Measurements from ENCODE around the gene FTCD. TPM values are rescaled to one million over a fixed set of nuclear protein-coding genes. Genes with fewer than 3 reads are reported as not detected.

The FTCD gene
- total and polyA plus RNA-seq, 2 donors (not counting 3 experiments of a cell fraction or from before 2014, with no cell fraction given) = 0.06 to 1.2 TPM

DNA sequence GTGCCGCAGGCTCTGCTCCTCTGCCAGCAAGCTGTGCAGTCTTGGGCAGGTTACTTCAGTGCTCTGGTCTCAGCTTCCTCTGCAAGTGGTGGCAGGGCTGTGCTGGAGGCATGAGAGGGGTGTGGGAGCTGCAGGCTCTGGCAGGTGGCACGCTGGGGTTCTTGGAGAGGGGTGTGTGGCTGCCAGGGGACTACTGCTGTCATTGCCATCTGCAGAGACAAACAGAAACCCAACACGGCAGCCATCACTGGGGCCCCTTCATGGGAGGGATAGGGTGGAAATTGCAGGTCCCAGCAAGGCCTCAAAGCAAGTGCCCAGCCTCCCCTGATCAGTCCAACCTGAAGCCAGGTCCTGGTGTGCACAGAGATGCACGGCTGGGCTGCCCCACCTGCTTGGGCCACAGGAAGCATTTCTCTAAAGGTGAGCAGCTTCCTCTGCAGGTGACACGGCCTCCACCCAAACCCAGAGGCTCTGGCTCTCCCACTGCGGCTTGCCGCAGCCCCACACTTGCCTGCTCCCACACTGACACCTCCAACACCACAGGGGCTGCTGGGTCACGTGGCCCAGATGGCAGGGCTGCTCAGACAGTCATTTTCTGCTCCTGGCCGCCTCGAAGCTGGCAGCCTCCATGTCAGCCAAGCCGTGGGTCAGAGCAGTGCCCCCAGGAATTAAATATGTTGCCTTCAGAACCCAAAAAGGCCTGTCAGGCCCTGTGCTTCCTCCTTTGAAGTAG is 61.5 kb downstream of the FTCD start:
- no peak overlapping the region for H2AFZ ChIP-seq (ENCODE audit: low read depth, low read length)
- H3K27ac ChIP-seq (ENCODE audit: insufficient read depth, low read depth, low read length) = no peak overlapping the region
- POLR2A ChIA-PET = no interaction called here
- DNase-seq (ENCODE audit: low read depth, low spot score) = no peak
- no peaks in the 10 kb centered on the region for H4K20me1 ChIP-seq (replicated peaks; ENCODE audit: control insufficient read depth, extremely low read depth, insufficient read depth, low read length)
- no peak overlapping the region for H3K4me3 ChIP-seq (replicated peaks in 1 of 3; ENCODE audit: insufficient read depth in 1 of 3, low read depth in 1 of 3, low read length in 3 of 3)
- intact Hi-C loops (cut with micrococcal nuclease) = no loop called here
- TF ChIP-seq CTCF (IDR thresholded peaks at IDR 0.05; ENCODE audit: extremely low read depth in 1 of 2, insufficient read depth in 1 of 2, low read depth in 1 of 2, low read length in 2 of 2) = no peak
- no peak for TF ChIP-seq EZH2 (IDR thresholded peaks at IDR 0.05; ENCODE audit: borderline replicate concordance, low read depth, low read length, severe bottlenecking)
- TF ChIP-seq POLR2A (IDR thresholded peaks at IDR 0.05; ENCODE audit: low read depth, low read length) = no peak
- TF ChIP-seq FOS (IDR thresholded peaks at IDR 0.05; ENCODE audit: borderline replicate concordance, insufficient read depth, low read length) = no peak
- no peak for TF ChIP-seq POLR2AphosphoS5 (IDR thresholded peaks at IDR 0.05; ENCODE audit: insufficient read depth, low read depth, low read length)
- no peak for TF ChIP-seq MAX (IDR thresholded peaks at IDR 0.05; ENCODE audit: insufficient read depth, insufficient read length)
- TF ChIP-seq MYC (IDR thresholded peaks at IDR 0.05; ENCODE audit: low read depth, low read length) = no peak
- TF ChIP-seq GATA2 (IDR thresholded peaks at IDR 0.05; ENCODE audit: insufficient read depth, insufficient read length, low read depth, low read length) = no peak
- TF ChIP-seq JUN (IDR thresholded peaks at IDR 0.05; ENCODE audit: borderline replicate concordance, insufficient read depth, insufficient read length, low read depth) = no peak
- H3K27me3 ChIP-seq (ENCODE audit: control insufficient read depth in 2 of 2, insufficient read depth in 2 of 2, low read length in 2 of 2) = peaks cover 2 to 7% of the 10 kb centered on the region in 2 experiments
- CTCF ChIA-PET = no interaction called here
- dilution Hi-C loops (cut with MboI; ENCODE audit: extremely low pct_ligation_motif_present, low sequenced_read_pairs) = no loop called here
- no peaks in the 10 kb centered on the region for H3K79me2 ChIP-seq (ENCODE audit: control insufficient read depth, insufficient read depth, low read length)
- no TSS peak for BruUV-seq (replicated peaks)
- H3K36me3 ChIP-seq (ENCODE audit: control insufficient read depth in 2 of 2, extremely low read depth in 1 of 2, insufficient read depth in 2 of 2, low read length in 2 of 2) = no peaks in the 10 kb centered on the region
- no peaks in the 10 kb centered on the region for H3K9me1 ChIP-seq (replicated peaks; ENCODE audit: control insufficient read depth, extremely low read depth, insufficient read depth, low read length)
- H3K9ac ChIP-seq (replicated peaks; ENCODE audit: extremely low read depth, insufficient read depth, low read length) = no peak overlapping the region
- H3K4me1 ChIP-seq (ENCODE audit: control insufficient read depth, extremely low read depth, insufficient read depth, low read length) = no peaks in the 10 kb centered on the region
- H3K4me2 ChIP-seq (ENCODE audit: insufficient read depth, low read length) = no peak overlapping the region
- no peak for FAIRE-seq
- no peaks in the 10 kb centered on the region for H3K9me3 ChIP-seq (replicated peaks; ENCODE audit: control insufficient read depth, insufficient read depth, low read length)

Data from endothelial cell of umbilical vein (primary cell).